SK-N-MC (cell line): ENCODE data around the gene DIAPH1.

Experiments used
- EZH2 ChIP-seq: fragments of 200-600 bp; sonication (generic); IDR thresholded peaks from one replicate; pipeline ENCODE4 v1.6.1; 2017; ENCODE audit warnings: antibody characterized with exemption
- POLR2AphosphoS5 ChIP-seq: IDR thresholded peaks from 2 replicates; pipeline ENCODE4 v1.6.1; 2012; ENCODE audit warnings: mild to moderate bottlenecking, low read depth, low read length, borderline replicate concordance

DNA sequence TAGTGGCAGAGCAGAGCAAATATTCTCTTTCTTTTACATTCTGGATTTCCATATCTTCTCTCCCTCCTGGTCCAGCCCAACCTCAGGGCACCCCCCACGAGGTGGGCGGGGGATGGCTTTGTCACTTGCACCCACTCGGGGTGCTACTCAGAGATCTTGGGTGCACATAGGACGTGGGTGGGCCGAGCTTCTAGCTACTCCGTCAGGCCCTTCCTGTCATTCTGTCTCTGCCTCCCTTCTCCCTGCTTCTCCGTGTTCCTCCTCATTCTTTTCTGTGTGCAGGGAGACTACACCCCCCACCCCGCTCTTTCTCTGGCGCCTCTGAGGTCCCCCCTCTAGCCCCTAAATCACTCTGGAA lies 110.4 kb downstream of the DIAPH1 start:
- TF ChIP-seq POLR2AphosphoS5: no peak
- TF ChIP-seq EZH2: no peak
